GM23338 (cell line): Measurements from ENCODE around the gene PPP1R18. TPM values are rescaled to one million over a fixed set of nuclear protein-coding genes. Genes with fewer than 3 reads are reported as not detected.
A peak's percentile ranks its signal among the peaks of the same experiment; 100 is the strongest.

Experiments used
- ATAC-seq: fragments of 200-7000 bp; cut with Tn5 transposase; 3 replicates; pipeline ENCODE4 v1.9.1; 2020
- DNase-seq: peaks from one replicate; pipeline ENCODE4 v3.0.0-alpha.2; 2015; ENCODE audit warnings: low spot score
- H2AFZ ChIP-seq: fragments of 200-600 bp; sonication (generic); 2 replicates; pipeline ENCODE4 v1.8.0; 2016; ENCODE audit warnings: antibody characterized with exemption, mild to moderate bottlenecking, moderate library complexity
- H3F3A ChIP-seq: fragments of 200-600 bp; sonication (generic); replicated peaks from 2 replicates; pipeline ENCODE4 v1.8.0; 2017; ENCODE audit warnings: antibody characterized with exemption, mixed run types, low read depth
- H3K27ac ChIP-seq: fragments of 200-600 bp; sonication (generic); 2 replicates; pipeline ENCODE4 v1.6.1; 2016; ENCODE audit warnings: low read depth
- H3K27me3 ChIP-seq: fragments of 200-600 bp; sonication (generic); 2 replicates; pipeline ENCODE4 v1.8.0; 2016; ENCODE audit warnings: mild to moderate bottlenecking, mixed run types, moderate library complexity; ENCODE audit not compliant: insufficient read depth
- H3K36me3 ChIP-seq: fragments of 200-600 bp; sonication (generic); 2 replicates; pipeline ENCODE4 v1.8.0; 2016; ENCODE audit warnings: mild to moderate bottlenecking; ENCODE audit not compliant: insufficient read depth
- H3K4me1 ChIP-seq: fragments of 200-600 bp; sonication (generic); 2 replicates; pipeline ENCODE4 v1.8.0; 2016; ENCODE audit warnings: mild to moderate bottlenecking, moderate library complexity; ENCODE audit not compliant: insufficient read depth
- H3K4me2 ChIP-seq: fragments of 200-600 bp; sonication (generic); 2 replicates; pipeline ENCODE4 v1.7.1; 2017; ENCODE audit warnings: mixed run types
- H3K4me3 ChIP-seq: fragments of 200-600 bp; sonication (generic); 2 replicates; pipeline ENCODE4 v1.6.1; 2016; ENCODE audit warnings: mixed run types
- H3K79me2 ChIP-seq: fragments of 200-600 bp; sonication (generic); replicated peaks from 2 replicates; pipeline ENCODE4 v1.8.0; 2017; ENCODE audit warnings: mild to moderate bottlenecking; ENCODE audit not compliant: insufficient read depth
- H3K9me2 ChIP-seq: fragments of 200-600 bp; sonication (generic); 2 replicates; pipeline ENCODE4 v1.8.0; 2017; ENCODE audit not compliant: insufficient read depth
- H4K20me1 ChIP-seq: fragments of 200-600 bp; sonication (generic); replicated peaks from 2 replicates; pipeline ENCODE4 v1.8.0; 2017; ENCODE audit warnings: mild to moderate bottlenecking; ENCODE audit not compliant: insufficient read depth
- H3K27ac Mint-ChIP-seq: 2 replicates; pipeline ENCODE4 v1.8.0; 2020; ENCODE audit warnings: inconsistent platforms, mild to moderate bottlenecking, moderate library complexity, mixed read lengths
- H3K27me3 Mint-ChIP-seq: 3 replicates; pipeline ENCODE4 v1.8.0; 2022; ENCODE audit warnings: low read depth, mild to moderate bottlenecking, moderate library complexity, mixed read lengths, inconsistent platforms; ENCODE audit not compliant: insufficient read depth, poor library complexity
- H3K36me3 Mint-ChIP-seq: 3 replicates; pipeline ENCODE4 v1.8.0; 2021; ENCODE audit warnings: low read depth, mild to moderate bottlenecking, inconsistent platforms, moderate library complexity, mixed read lengths
- H3K4me1 Mint-ChIP-seq: 3 replicates; pipeline ENCODE4 v1.8.0; 2020; ENCODE audit warnings: mild to moderate bottlenecking, inconsistent platforms, mixed read lengths
- H3K4me3 Mint-ChIP-seq: 3 replicates; pipeline ENCODE4 v1.8.0; 2021; ENCODE audit warnings: moderate library complexity, mild to moderate bottlenecking, inconsistent platforms, mixed read lengths
- H3K9me3 Mint-ChIP-seq: 3 replicates; pipeline ENCODE4 v1.8.0; 2020; ENCODE audit warnings: moderate library complexity, mild to moderate bottlenecking, inconsistent platforms, mixed read lengths
- EZH2 ChIP-seq: fragments of 200-600 bp; sonication (generic); IDR thresholded peaks from one replicate; pipeline ENCODE4 v1.8.0; 2017; ENCODE audit warnings: antibody characterized with exemption, mild to moderate bottlenecking, low read depth; ENCODE audit not compliant: unreplicated experiment
- EZH2phosphoT487 ChIP-seq: fragments of 200-600 bp; sonication (generic); IDR thresholded peaks from one replicate; pipeline ENCODE4 v1.8.1; 2018; ENCODE audit warnings: antibody characterized with exemption; ENCODE audit not compliant: unreplicated experiment
- NANOG ChIP-seq: IDR thresholded peaks from 2 replicates; pipeline ENCODE4 v1.6.1; 2016; ENCODE audit warnings: antibody characterized with exemption, borderline replicate concordance
- STAT1 ChIP-seq: IDR thresholded peaks from one replicate; pipeline ENCODE4 v1.6.1; 2016; ENCODE audit warnings: antibody characterized with exemption; ENCODE audit not compliant: unreplicated experiment
- ZNF114 ChIP-seq: fragments of 250-450 bp; sonication (Bioruptor Pico); IDR thresholded peaks from 2 replicates; pipeline ENCODE4 v1.5.0; 2020; ENCODE audit warnings: mild to moderate bottlenecking, moderate library complexity
- ZNF331 ChIP-seq: fragments of 250-450 bp; sonication (Bioruptor Pico); IDR thresholded peaks from 2 replicates; pipeline ENCODE4 v1.5.0; 2020; ENCODE audit warnings: low read depth, mild to moderate bottlenecking, moderate library complexity
- polyA plus RNA-seq: library from polyadenylated mRNA; unstranded; fragments of >200 nt; fragmentation: Nextera tagmentation; extraction: Ambion mirVana; gene quantifications from 2 replicates; pipeline ENCODE4 v1.2.1, GENCODE V29; 2016
- total RNA-seq: library from RNA; depleted of rRNA; stranded (reverse); fragments of >200 nt; shearing (Covaris generic); gene quantifications from 2 replicates; pipeline ENCODE4 v1.2.3, GENCODE V29; 2014
- TF ChIP-seq, protein P1 (sequence below): fragments of 250-450 bp; sonication (Bioruptor Pico); IDR thresholded peaks from 2 replicates; pipeline ENCODE4 v1.5.0; 2020; ENCODE audit warnings: mild to moderate bottlenecking, moderate library complexity
- TF ChIP-seq, protein P2 (sequence below), 2 experiments: fragments of 200-600 bp in 1 of 2; sonication (generic) in 1 of 2; conservative IDR thresholded peaks; 2 replicates each; pipeline versions ENCODE4 v1.5.1 to v1.6.1; 2016 to 2017; ENCODE audit warnings: antibody characterized with exemption in 2 of 2, low read depth in 2 of 2, mild to moderate bottlenecking in 2 of 2, moderate library complexity in 1 of 2
- TF ChIP-seq, protein P3 (sequence below): IDR thresholded peaks from one replicate; pipeline ENCODE4 v1.6.1; 2018; ENCODE audit warnings: antibody characterized with exemption; ENCODE audit not compliant: unreplicated experiment
- TF ChIP-seq, protein P4 (sequence below): IDR thresholded peaks from 2 replicates; pipeline ENCODE4 v1.6.1; 2016; ENCODE audit warnings: antibody characterized with exemption

PPP1R18 gene
- total and polyA plus RNA-seq, 2 experiments from 2014 or later, result 17.1 to 19.2 TPM

DNA sequence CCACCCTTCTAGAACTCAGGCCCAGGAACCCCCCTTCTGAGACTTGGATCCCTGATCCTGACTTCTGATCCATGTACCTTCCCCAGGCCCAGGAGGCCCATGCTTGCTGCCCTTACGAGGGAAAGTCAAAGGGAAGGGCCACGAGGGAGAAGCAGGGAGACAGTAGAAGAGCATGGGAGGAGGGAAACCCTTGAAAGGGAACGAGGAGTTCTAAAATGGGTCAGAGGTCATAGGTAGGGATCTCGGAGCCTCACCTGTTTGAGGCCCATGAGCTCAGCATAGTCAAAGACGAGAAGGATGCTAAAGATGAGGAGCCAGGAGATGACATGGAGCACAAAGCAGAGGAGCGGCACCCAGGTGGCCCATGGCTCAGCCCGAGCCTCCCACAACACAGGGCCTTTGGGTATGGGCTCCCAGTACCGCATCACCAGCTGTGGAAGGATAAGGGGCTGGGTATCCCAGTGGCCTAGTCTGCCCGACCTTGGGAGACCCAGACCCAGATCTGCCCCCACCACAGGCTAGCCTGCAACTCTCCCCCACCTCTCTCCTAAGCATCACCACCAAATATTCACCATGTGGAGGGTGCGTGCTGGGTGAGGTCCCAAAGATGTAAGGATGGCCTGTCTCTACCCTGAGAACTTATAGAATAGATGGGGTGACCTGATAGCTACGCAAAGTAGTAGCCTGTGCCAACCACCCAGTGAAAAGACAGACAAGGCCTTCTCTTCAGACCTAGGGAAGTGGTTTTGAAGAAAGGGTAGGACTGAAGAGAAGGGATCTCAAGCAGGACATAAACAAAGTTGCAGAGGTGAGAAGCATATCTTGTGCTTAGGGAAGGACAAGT lies 2.8 kb upstream of the PPP1R18 start (continued):
- TF ChIP-seq, protein P1, sequence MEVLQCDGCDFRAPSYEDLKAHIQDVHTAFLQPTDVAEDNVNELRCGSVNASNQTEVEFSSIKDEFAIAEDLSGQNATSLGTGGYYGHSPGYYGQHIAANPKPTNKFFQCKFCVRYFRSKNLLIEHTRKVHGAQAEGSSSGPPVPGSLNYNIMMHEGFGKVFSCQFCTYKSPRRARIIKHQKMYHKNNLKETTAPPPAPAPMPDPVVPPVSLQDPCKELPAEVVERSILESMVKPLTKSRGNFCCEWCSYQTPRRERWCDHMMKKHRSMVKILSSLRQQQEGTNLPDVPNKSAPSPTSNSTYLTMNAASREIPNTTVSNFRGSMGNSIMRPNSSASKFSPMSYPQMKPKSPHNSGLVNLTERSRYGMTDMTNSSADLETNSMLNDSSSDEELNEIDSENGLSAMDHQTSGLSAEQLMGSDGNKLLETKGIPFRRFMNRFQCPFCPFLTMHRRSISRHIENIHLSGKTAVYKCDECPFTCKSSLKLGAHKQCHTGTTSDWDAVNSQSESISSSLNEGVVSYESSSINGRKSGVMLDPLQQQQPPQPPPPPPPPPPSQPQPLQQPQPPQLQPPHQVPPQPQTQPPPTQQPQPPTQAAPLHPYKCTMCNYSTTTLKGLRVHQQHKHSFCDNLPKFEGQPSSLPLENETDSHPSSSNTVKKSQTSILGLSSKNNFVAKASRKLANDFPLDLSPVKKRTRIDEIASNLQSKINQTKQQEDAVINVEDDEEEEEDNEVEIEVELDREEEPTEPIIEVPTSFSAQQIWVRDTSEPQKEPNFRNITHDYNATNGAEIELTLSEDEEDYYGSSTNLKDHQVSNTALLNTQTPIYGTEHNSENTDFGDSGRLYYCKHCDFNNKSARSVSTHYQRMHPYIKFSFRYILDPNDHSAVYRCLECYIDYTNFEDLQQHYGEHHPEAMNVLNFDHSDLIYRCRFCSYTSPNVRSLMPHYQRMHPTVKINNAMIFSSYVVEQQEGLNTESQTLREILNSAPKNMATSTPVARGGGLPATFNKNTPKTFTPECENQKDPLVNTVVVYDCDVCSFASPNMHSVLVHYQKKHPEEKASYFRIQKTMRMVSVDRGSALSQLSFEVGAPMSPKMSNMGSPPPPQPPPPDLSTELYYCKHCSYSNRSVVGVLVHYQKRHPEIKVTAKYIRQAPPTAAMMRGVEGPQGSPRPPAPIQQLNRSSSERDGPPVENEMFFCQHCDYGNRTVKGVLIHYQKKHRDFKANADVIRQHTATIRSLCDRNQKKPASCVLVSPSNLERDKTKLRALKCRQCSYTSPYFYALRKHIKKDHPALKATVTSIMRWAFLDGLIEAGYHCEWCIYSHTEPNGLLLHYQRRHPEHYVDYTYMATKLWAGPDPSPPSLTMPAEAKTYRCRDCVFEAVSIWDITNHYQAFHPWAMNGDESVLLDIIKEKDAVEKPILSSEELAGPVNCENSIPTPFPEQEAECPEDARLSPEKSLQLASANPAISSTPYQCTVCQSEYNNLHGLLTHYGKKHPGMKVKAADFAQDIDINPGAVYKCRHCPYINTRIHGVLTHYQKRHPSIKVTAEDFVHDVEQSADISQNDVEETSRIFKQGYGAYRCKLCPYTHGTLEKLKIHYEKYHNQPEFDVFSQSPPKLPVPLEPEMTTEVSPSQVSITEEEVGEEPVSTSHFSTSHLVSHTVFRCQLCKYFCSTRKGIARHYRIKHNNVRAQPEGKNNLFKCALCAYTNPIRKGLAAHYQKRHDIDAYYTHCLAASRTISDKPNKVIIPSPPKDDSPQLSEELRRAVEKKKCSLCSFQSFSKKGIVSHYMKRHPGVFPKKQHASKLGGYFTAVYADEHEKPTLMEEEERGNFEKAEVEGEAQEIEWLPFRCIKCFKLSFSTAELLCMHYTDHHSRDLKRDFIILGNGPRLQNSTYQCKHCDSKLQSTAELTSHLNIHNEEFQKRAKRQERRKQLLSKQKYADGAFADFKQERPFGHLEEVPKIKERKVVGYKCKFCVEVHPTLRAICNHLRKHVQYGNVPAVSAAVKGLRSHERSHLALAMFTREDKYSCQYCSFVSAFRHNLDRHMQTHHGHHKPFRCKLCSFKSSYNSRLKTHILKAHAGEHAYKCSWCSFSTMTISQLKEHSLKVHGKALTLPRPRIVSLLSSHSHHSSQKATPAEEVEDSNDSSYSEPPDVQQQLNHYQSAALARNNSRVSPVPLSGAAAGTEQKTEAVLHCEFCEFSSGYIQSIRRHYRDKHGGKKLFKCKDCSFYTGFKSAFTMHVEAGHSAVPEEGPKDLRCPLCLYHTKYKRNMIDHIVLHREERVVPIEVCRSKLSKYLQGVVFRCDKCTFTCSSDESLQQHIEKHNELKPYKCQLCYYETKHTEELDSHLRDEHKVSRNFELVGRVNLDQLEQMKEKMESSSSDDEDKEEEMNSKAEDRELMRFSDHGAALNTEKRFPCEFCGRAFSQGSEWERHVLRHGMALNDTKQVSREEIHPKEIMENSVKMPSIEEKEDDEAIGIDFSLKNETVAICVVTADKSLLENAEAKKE (CRISPR knock-in tag), result no peak

DNA sequence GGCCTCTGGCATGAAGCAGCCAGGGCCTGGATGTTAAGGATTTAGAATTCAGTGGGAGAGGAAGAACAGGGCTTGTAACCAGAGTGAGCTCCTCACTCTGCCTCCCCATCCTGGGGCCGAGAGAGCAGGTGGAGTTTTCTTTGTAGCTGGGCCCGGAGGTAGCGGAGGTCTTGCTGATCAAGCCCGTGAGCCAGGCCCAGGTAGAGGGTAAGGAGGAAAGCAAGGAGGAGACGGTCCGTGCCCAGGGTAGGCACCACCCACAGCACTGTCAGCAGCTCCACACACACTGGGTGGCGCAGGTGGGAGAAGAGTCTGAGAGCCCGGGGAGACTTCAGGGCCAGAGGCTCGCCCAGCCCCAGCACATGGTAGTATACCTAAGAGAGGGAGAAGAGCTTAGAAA lies 2.1 kb upstream of the PPP1R18 start:
- ATAC-seq (no peak), DNase-seq (no peak)
- peak overlapping the region; percentile 81; the same call in 2 of the 3 replicates for H3K4me3 Mint-ChIP-seq
- Histone ChIP-seq H3K27me3 (0 out of 2 replicates have a peak, but pooled peaks cover 5% of the 10 kb centered on the region), H3K4me2 (no peak overlapping the region), H3K79me2 (peaks cover 8% of the 10 kb centered on the region; the same call in 1 of the 2 replicates), H3K9me2 (no peaks in the 10 kb centered on the region), H3F3A (peaks cover 12% of the 10 kb centered on the region), H3K27ac (no peak overlapping the region), H4K20me1 (no peaks in the 10 kb centered on the region), H2AFZ (no peak overlapping the region), H3K4me1 (peaks cover 38% of the 10 kb centered on the region), H3K4me3 (no peak overlapping the region; the same call in 1 of the 2 replicates), H3K36me3 (no peaks in the 10 kb centered on the region)
- TF ChIP-seq, protein P2, sequence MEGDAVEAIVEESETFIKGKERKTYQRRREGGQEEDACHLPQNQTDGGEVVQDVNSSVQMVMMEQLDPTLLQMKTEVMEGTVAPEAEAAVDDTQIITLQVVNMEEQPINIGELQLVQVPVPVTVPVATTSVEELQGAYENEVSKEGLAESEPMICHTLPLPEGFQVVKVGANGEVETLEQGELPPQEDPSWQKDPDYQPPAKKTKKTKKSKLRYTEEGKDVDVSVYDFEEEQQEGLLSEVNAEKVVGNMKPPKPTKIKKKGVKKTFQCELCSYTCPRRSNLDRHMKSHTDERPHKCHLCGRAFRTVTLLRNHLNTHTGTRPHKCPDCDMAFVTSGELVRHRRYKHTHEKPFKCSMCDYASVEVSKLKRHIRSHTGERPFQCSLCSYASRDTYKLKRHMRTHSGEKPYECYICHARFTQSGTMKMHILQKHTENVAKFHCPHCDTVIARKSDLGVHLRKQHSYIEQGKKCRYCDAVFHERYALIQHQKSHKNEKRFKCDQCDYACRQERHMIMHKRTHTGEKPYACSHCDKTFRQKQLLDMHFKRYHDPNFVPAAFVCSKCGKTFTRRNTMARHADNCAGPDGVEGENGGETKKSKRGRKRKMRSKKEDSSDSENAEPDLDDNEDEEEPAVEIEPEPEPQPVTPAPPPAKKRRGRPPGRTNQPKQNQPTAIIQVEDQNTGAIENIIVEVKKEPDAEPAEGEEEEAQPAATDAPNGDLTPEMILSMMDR (conservative IDR thresholded peaks at IDR 0.05; ENCODE audit: low read depth in 2 of 2), result no peak
- TF ChIP-seq, protein P3, sequence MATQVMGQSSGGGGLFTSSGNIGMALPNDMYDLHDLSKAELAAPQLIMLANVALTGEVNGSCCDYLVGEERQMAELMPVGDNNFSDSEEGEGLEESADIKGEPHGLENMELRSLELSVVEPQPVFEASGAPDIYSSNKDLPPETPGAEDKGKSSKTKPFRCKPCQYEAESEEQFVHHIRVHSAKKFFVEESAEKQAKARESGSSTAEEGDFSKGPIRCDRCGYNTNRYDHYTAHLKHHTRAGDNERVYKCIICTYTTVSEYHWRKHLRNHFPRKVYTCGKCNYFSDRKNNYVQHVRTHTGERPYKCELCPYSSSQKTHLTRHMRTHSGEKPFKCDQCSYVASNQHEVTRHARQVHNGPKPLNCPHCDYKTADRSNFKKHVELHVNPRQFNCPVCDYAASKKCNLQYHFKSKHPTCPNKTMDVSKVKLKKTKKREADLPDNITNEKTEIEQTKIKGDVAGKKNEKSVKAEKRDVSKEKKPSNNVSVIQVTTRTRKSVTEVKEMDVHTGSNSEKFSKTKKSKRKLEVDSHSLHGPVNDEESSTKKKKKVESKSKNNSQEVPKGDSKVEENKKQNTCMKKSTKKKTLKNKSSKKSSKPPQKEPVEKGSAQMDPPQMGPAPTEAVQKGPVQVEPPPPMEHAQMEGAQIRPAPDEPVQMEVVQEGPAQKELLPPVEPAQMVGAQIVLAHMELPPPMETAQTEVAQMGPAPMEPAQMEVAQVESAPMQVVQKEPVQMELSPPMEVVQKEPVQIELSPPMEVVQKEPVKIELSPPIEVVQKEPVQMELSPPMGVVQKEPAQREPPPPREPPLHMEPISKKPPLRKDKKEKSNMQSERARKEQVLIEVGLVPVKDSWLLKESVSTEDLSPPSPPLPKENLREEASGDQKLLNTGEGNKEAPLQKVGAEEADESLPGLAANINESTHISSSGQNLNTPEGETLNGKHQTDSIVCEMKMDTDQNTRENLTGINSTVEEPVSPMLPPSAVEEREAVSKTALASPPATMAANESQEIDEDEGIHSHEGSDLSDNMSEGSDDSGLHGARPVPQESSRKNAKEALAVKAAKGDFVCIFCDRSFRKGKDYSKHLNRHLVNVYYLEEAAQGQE, result no peak
- TF ChIP-seq EZH2phosphoT487, result no peak
- TF ChIP-seq, protein P4, sequence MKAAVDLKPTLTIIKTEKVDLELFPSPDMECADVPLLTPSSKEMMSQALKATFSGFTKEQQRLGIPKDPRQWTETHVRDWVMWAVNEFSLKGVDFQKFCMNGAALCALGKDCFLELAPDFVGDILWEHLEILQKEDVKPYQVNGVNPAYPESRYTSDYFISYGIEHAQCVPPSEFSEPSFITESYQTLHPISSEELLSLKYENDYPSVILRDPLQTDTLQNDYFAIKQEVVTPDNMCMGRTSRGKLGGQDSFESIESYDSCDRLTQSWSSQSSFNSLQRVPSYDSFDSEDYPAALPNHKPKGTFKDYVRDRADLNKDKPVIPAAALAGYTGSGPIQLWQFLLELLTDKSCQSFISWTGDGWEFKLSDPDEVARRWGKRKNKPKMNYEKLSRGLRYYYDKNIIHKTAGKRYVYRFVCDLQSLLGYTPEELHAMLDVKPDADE, result no peak
- no peak for TF ChIP-seq ZNF114 (CRISPR knock-in tag)
- no peak for TF ChIP-seq STAT1
- no peak for TF ChIP-seq ZNF331
- no peak for TF ChIP-seq NANOG
- TF ChIP-seq EZH2, result no peak
- peaks cover 59% of the 10 kb centered on the region for H3K4me1 Mint-ChIP-seq
- H3K27me3 Mint-ChIP-seq, result peaks cover 38% of the 10 kb centered on the region
- no peak overlapping the region for H3K27ac Mint-ChIP-seq
- H3K9me3 Mint-ChIP-seq, result no peaks in the 10 kb centered on the region; the same call in 2 of the 3 replicates
- H3K36me3 Mint-ChIP-seq, result peaks cover 18% of the 10 kb centered on the region
